ENCODE results near the gene CEP350. TPM values are rescaled to one million over a fixed set of nuclear protein-coding genes. Genes with fewer than 3 reads are reported as not detected.

Gene CEP350
- total and polyA plus RNA-seq, 10 of the 15 experiments (the other 5 are each of a cell fraction or from before 2014, with no cell fraction given): 5.2 to 46.0 (median 23.1) TPM

- no peak overlapping the region for H3K9ac ChIP-seq (ENCODE audit: control insufficient read depth, insufficient read depth, low read length)
- ChIA-PET CTCF (interaction anchor here (1.1 kb wide), 1 partner anchor 197 kb away, joined by 5 read pairs; no protein-coding TSS in a partner anchor), SMC1A (ENCODE audit: uncharacterized antibody, unreplicated experiment) (interaction anchor here (0.6 to 1.0 kb wide), 3 partner anchors 23 to 114 kb away, joined by 3 to 5 read pairs (median 3); no protein-coding TSS in a partner anchor), POLR2A (interaction anchor here (0.6 kb wide), 1 partner anchor 188 kb away, joined by 3 read pairs; no protein-coding TSS in a partner anchor), RAD21 (ENCODE audit: unreplicated experiment) (no interaction called here)
- FAIRE-seq (no peak), ATAC-seq (no peak), DNase-seq (ENCODE audit: low read depth, low spot score) (no peak)
- no peak overlapping the region for H3K27ac ChIP-seq (ENCODE audit: control insufficient read depth, insufficient read depth)
- peaks cover 1 to 29% of the 10 kb centered on the region in 2 experiments; a peak in 3 of 4 replicates for H3K36me3 ChIP-seq (ENCODE audit: control insufficient read depth in 2 of 2, insufficient read depth in 2 of 2, low read length in 1 of 2)
- in situ Hi-C loops (cut with MboI): no loop called here
- no peaks in the 10 kb centered on the region for H3K27me3 ChIP-seq (replicated peaks in 1 of 2; ENCODE audit: control insufficient read depth in 2 of 2, insufficient read depth in 2 of 2, low read length in 1 of 2)
- H4K20me1 ChIP-seq (ENCODE audit: control insufficient read depth, insufficient read depth): no peaks in the 10 kb centered on the region
- no peak overlapping the region for H3K4me2 ChIP-seq (ENCODE audit: control insufficient read depth, insufficient read depth)
- 87% methylated on average over 4 of the region's 4 CpGs for WGBS (ENCODE audit: insufficient coverage, insufficient replicate concordance, low lambda C conversion rate, missing lambda C conversion rate)
- no peak overlapping the region for H2AFZ ChIP-seq (ENCODE audit: control insufficient read depth, low read depth, low read length)
- BruUV-seq (replicated peaks): no TSS peak
- H3K4me3 ChIP-seq: no peak overlapping the region
- H3K79me2 ChIP-seq (ENCODE audit: control insufficient read depth, insufficient read depth, low read length): no peaks in the 10 kb centered on the region
- no peaks in the 10 kb centered on the region for H3K4me1 ChIP-seq (ENCODE audit: control insufficient read depth, insufficient read depth, low read length)
- TF ChIP-seq FOXM1 (IDR thresholded peaks at IDR 0.05; ENCODE audit: low read depth, low read length) (no peak), MYB (IDR thresholded peaks at IDR 0.05; ENCODE audit: borderline replicate concordance, low read depth, low read length) (no peak), HCFC1 (IDR thresholded peaks at IDR 0.05; ENCODE audit: low read length) (no peak), YBX1 (IDR thresholded peaks at IDR 0.05) (no peak), FOXK2 (IDR thresholded peaks at IDR 0.05) (no peak), CREM (IDR thresholded peaks at IDR 0.05; ENCODE audit: low read depth) (no peak), POLR2AphosphoS2 (IDR thresholded peaks at IDR 0.05; ENCODE audit: low read depth, low read length) (no peak), USF1 (IDR thresholded peaks at IDR 0.05; ENCODE audit: borderline replicate concordance, extremely low read length, insufficient read depth, low read depth, low read length) (no peak), POLR2A (IDR thresholded peaks at IDR 0.05; ENCODE audit: low read depth, low read length) (no peak), ZNF622 (IDR thresholded peaks at IDR 0.05) (no peak)
- TF ChIP-seq, protein P1, sequence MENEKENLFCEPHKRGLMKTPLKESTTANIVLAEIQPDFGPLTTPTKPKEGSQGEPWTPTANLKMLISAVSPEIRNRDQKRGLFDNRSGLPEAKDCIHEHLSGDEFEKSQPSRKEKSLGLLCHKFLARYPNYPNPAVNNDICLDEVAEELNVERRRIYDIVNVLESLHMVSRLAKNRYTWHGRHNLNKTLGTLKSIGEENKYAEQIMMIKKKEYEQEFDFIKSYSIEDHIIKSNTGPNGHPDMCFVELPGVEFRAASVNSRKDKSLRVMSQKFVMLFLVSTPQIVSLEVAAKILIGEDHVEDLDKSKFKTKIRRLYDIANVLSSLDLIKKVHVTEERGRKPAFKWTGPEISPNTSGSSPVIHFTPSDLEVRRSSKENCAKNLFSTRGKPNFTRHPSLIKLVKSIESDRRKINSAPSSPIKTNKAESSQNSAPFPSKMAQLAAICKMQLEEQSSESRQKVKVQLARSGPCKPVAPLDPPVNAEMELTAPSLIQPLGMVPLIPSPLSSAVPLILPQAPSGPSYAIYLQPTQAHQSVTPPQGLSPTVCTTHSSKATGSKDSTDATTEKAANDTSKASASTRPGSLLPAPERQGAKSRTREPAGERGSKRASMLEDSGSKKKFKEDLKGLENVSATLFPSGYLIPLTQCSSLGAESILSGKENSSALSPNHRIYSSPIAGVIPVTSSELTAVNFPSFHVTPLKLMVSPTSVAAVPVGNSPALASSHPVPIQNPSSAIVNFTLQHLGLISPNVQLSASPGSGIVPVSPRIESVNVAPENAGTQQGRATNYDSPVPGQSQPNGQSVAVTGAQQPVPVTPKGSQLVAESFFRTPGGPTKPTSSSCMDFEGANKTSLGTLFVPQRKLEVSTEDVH (IDR thresholded peaks at IDR 0.05; ENCODE audit: low read depth, partially characterized antibody): no peak
- H3K9me3 ChIP-seq (replicated peaks; ENCODE audit: control insufficient read depth, insufficient read depth, low read length): no peaks in the 10 kb centered on the region
- intact Hi-C loops (cut with micrococcal nuclease; ENCODE audit: unreplicated experiment): no loop called here
Observed at GRCh38 chr1:180065408-180065807, 110.8 kb downstream of the CEP350 start.

All from GM12878 (cell line).